ENCODE results near the gene SLC2A4RG.

DNA sequence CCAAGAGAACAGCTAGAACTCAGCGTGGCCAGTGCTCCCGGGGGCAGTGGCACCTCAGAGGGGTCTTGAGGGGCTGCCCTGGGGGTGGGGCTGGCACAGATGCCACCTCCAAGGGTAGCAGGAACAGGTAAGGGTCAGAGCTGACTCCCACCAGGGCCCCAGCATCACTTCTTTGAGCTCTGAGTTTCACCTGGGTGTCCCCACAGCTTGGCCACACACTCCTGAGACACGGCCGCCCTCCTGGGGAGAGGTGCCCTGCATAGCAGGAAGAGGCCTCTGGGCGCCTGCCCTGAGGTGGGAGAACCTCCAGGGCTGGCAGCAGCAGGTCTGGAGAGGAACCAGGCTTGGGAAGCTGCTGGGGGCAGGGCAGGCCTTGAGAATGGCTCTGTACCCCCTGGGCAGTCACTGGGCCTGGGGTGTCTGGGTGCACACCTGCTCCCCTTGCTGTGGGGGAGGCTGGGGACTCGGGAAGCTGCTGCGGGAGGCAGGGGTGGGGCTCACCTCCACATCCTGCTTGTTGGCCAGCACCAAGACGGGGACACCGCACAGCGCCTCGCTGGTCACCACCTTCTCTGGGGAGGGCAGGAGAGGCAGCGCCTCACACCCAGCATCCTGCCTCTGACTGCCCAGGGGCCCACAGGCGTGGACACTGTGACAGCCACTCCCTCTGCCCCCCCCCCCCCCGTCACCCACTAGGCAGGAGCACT lies 38.1 kb upstream of the SLC2A4RG start:
- no peak for TF ChIP-seq GATA2 (IDR thresholded peaks at IDR 0.05; ENCODE audit: low read depth, low read length)
- TF ChIP-seq GATA3 (IDR thresholded peaks at IDR 0.05; ENCODE audit: low read depth, low read length): no peak
